A673 (cell line): ENCODE data around the gene LENEP. TPM values are rescaled to one million over a fixed set of nuclear protein-coding genes. Genes with fewer than 3 reads are reported as not detected.

Source experiments
- BruUV-seq: library from RNA; stranded (reverse); fragments of 400-500 nt; replicated peaks from 2 replicates; lab custom pipeline; 2021; lab: Mats Ljungman, UMichigan
- CTCF ChIA-PET: fragments of 300-600 bp; sonication (Branson Sonifier 250); formaldehyde crosslinking; loops from one replicate; lab custom pipeline; 2022; ENCODE audit warnings: antibody characterized with exemption; lab: Charles Lee
- POLR2A ChIA-PET: fragments of 300-600 bp; sonication (Branson Sonifier 250); formaldehyde crosslinking; loops from one replicate; lab custom pipeline; 2022; ENCODE audit warnings: antibody characterized with exemption; ENCODE audit not compliant: low non-redundant PET; lab: Charles Lee
- DNase-seq: peaks from one replicate; pipeline ENCODE4 v3.0.0-alpha.2; 2015; ENCODE audit warnings: low spot score
- H3K27ac ChIP-seq: fragments of 200-600 bp; sonication (generic); 2 replicates; pipeline ENCODE4 v1.5.1; 2016; ENCODE audit warnings: mixed run types, low read depth, mild to moderate bottlenecking, mixed read lengths, antibody characterized with exemption, low read length; ENCODE audit not compliant: poor library complexity, severe bottlenecking
- H3K27me3 ChIP-seq: fragments of 200-600 bp; sonication (generic); replicated peaks from 2 replicates; pipeline ENCODE4 v1.6.1; 2017; ENCODE audit warnings: mixed run types, low read depth, mild to moderate bottlenecking, mixed read lengths, antibody characterized with exemption, low read length; ENCODE audit not compliant: insufficient read depth, poor library complexity
- H3K36me3 ChIP-seq: fragments of 200-600 bp; sonication (generic); 2 replicates; pipeline ENCODE4 v1.6.1; 2016; ENCODE audit warnings: mixed run types, mild to moderate bottlenecking, mixed read lengths, antibody characterized with exemption, low read length; ENCODE audit not compliant: insufficient read depth, poor library complexity, severe bottlenecking
- H3K4me1 ChIP-seq: fragments of 200-600 bp; sonication (generic); 2 replicates; pipeline ENCODE4 v1.6.1; 2017; ENCODE audit warnings: mixed run types, mild to moderate bottlenecking, mixed read lengths, antibody characterized with exemption, low read length; ENCODE audit not compliant: insufficient read depth, poor library complexity, severe bottlenecking
- H3K4me3 ChIP-seq: fragments of 200-600 bp; sonication (generic); 2 replicates; pipeline ENCODE4 v1.5.1; 2016; ENCODE audit warnings: low read depth, mixed run types, mild to moderate bottlenecking, mixed read lengths, low read length; ENCODE audit not compliant: poor library complexity, severe bottlenecking
- H3K9me3 ChIP-seq: fragments of 200-600 bp; sonication (generic); 2 replicates; pipeline ENCODE4 v1.6.1; 2016; ENCODE audit warnings: mixed run types, low read depth, mild to moderate bottlenecking, mixed read lengths, antibody characterized with exemption, low read length; ENCODE audit not compliant: poor library complexity, severe bottlenecking
- CTCF ChIP-seq: fragments of 300-800, 200-600 bp; sonication (generic); conservative IDR thresholded peaks from 2 replicates; pipeline ENCODE4 v1.5.1; 2017; ENCODE audit warnings: low read depth, mild to moderate bottlenecking, antibody characterized with exemption, low read length, moderate library complexity, mixed read lengths
- EZH2 ChIP-seq: fragments of 200-600 bp; sonication (generic); IDR thresholded peaks from 2 replicates; pipeline ENCODE4 v1.6.1; 2017; ENCODE audit warnings: borderline replicate concordance, low read depth, mild to moderate bottlenecking, mixed read lengths, antibody characterized with exemption, low read length; ENCODE audit not compliant: poor library complexity, severe bottlenecking
- intact Hi-C: fragments of 100-400 bp; cut with micrococcal nuclease; formaldehyde crosslinking; loops from one replicate; pipeline ENCODE4 v1.10.0; 2022; ENCODE audit not compliant: unreplicated experiment
- total RNA-seq: library from RNA; stranded (reverse); gene quantifications from 2 replicates; pipeline ENCODE4 v1.2.3, GENCODE V29; 2021

LENEP gene
- total RNA-seq, 1 experiment from 2014 or later, result 1.4 TPM

- ChIA-PET POLR2A (no interaction called here), CTCF (no interaction called here)
- intact Hi-C loops, result no loop called here
- H3K36me3 ChIP-seq, result no peaks in the 10 kb centered on the region
- no peaks in the 10 kb centered on the region for H3K4me1 ChIP-seq
- H3K27ac ChIP-seq, result no peak overlapping the region
- H3K9me3 ChIP-seq, result no peaks in the 10 kb centered on the region
- no peak for TF ChIP-seq CTCF
- TF ChIP-seq EZH2, result no peak
- DNase-seq, result no peak
- no peak overlapping the region for H3K4me3 ChIP-seq
- BruUV-seq, result no TSS peak
- no peaks in the 10 kb centered on the region for H3K27me3 ChIP-seq
Measured at GRCh38 chr1:155026588-155026987, 33.2 kb downstream of the LENEP start.

- BruUV-seq, result no TSS peak
- intact Hi-C loops, result no loop called here
- Histone ChIP-seq H3K4me3 (no peak overlapping the region), H3K27me3 (no peaks in the 10 kb centered on the region), H3K36me3 (no peaks in the 10 kb centered on the region), H3K9me3 (no peaks in the 10 kb centered on the region), H3K4me1 (no peaks in the 10 kb centered on the region), H3K27ac (no peak overlapping the region)
- POLR2A ChIA-PET, result no interaction called here
- no peak for DNase-seq
- CTCF ChIA-PET, result interaction anchor here (1.4 kb wide), 1 partner anchor 12 kb away, joined by 6 read pairs; no protein-coding TSS in a partner anchor
- TF ChIP-seq EZH2 (no peak), CTCF (no peak)
Measured at GRCh38 chr1:155029513-155030242, 36.3 kb downstream of the LENEP start.

GRCh38 chr1:155030243-155030795 lies 36.9 kb downstream of the LENEP start:
- intact Hi-C loops, result no loop called here
- Histone ChIP-seq H3K4me3 (no peak overlapping the region), H3K4me1 (no peaks in the 10 kb centered on the region), H3K27me3 (no peaks in the 10 kb centered on the region), H3K36me3 (no peaks in the 10 kb centered on the region), H3K9me3 (no peaks in the 10 kb centered on the region), H3K27ac (no peak overlapping the region)
- no TSS peak for BruUV-seq
- ChIA-PET CTCF (interaction anchor here (1.4 kb wide), 1 partner anchor 13 kb away, joined by 6 read pairs; no protein-coding TSS in a partner anchor), POLR2A (no interaction called here)
- DNase-seq, result no peak
- TF ChIP-seq EZH2 (no peak), CTCF (no peak)
